ENCODE measurements around the gene ERFE. TPM values are rescaled to one million over a fixed set of nuclear protein-coding genes. Genes with fewer than 3 reads are reported as not detected.
"Not testable (repeated sequence)": the region's sequence is repeated elsewhere in the genome, so short reads cannot be mapped to it uniquely, and the experiment has no call there.

ERFE gene, protein sequence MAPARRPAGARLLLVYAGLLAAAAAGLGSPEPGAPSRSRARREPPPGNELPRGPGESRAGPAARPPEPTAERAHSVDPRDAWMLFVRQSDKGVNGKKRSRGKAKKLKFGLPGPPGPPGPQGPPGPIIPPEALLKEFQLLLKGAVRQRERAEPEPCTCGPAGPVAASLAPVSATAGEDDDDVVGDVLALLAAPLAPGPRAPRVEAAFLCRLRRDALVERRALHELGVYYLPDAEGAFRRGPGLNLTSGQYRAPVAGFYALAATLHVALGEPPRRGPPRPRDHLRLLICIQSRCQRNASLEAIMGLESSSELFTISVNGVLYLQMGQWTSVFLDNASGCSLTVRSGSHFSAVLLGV
- under 1 TPM in 1 of 4 donors, not detected in 3; 0.19 TPM for total RNA-seq

DNA sequence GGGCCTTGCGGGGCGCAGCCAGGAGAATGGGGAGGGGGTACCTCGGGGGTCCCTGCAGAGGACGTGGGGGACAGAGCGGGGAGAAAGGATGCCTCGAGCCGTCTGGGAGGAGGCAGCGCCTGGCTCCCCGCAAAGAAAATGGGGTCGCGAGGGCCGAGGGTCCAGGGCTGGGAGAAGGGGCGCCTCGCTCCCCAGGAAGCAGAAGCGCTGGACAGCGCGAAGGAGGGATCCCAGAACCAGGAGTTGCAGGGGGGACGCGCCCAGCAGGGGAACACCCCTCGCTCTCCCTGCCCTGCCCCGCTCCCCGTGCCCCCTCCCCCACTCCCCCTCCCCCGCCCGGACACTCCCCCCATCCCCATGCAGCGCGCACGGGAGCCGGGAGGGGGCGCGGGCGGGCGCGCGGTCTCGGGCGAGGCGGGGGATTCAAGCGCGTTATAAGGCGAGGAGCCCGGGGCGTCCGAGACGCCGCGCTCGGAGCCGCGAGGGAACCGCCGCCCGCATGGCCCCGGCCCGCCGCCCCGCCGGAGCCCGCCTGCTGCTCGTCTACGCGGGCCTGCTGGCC, at the start of gene ERFE:
Gene ERFE (plus strand): TSS at position 462 of the 562 bp plus-strand sequence. CDS start 38 bp downstream, at position 500.
- Histone ChIP-seq H3K36me3 (no peaks in the 10 kb centered on the region), H3K27me3 (peaks cover 0 to 60% (median 3%) of the 10 kb centered on the region in 4 donors), H3K9me3 (no peaks in the 10 kb centered on the region), H3K4me1 (peaks cover 10 to 39% (median 18%) of the 10 kb centered on the region in 3 donors), H3K27ac (no peak within 1 kb of the TSS), H3K4me3 (peak within 1 kb of the TSS; percentile 2 to 56 (median 31))
- 17 to 32% methylated on average over 10 to 11 of the region's 61 CpGs for WGBS, 2 donors
- TF ChIP-seq POLR2A (IDR thresholded peaks at IDR 0.05), result no peak
- TF ChIP-seq, protein P1, sequence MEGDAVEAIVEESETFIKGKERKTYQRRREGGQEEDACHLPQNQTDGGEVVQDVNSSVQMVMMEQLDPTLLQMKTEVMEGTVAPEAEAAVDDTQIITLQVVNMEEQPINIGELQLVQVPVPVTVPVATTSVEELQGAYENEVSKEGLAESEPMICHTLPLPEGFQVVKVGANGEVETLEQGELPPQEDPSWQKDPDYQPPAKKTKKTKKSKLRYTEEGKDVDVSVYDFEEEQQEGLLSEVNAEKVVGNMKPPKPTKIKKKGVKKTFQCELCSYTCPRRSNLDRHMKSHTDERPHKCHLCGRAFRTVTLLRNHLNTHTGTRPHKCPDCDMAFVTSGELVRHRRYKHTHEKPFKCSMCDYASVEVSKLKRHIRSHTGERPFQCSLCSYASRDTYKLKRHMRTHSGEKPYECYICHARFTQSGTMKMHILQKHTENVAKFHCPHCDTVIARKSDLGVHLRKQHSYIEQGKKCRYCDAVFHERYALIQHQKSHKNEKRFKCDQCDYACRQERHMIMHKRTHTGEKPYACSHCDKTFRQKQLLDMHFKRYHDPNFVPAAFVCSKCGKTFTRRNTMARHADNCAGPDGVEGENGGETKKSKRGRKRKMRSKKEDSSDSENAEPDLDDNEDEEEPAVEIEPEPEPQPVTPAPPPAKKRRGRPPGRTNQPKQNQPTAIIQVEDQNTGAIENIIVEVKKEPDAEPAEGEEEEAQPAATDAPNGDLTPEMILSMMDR (IDR thresholded peaks at IDR 0.05), result peak in 2 of 6 experiments; percentile 12 to 43
- no peak for DNase-seq
- intact Hi-C loops (cut with DNase I), result no loop called here

DNA sequence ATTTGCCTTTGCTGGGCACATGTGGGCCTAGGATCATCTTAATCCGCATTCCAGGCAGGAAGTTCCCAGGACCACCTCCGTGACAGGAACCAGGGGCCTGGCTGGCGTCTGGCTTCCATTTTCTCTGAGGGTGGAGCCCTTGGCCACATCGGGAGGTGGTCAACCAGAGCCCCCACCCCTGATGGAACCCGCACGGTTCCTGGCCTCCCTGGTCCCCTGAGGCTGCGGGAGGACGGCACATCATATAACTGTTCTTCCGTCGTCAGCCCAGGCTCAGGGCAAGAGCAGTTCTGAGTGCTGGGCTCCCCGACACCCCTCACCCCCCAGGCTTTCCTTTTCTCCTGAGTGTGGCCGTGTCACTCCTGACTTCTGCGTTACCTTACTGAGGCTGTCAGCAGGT, 45.2 kb upstream of the ERFE start:
- H3K27me3 ChIP-seq, result peaks cover 0 to 33% (median 0%) of the 10 kb centered on the region in 4 donors
- no peak for TF ChIP-seq POLR2A (IDR thresholded peaks at IDR 0.05)
- TF ChIP-seq, protein P1 (IDR thresholded peaks at IDR 0.05), result no peak
- H3K4me1 ChIP-seq, result no peaks in the 10 kb centered on the region
- DNase-seq, result no peak
- H3K4me3 ChIP-seq, result no peak overlapping the region
- 85 to 97% methylated on average over 6 to 13 of the region's 13 CpGs for WGBS, 2 donors
- H3K36me3 ChIP-seq, result no peaks in the 10 kb centered on the region
- H3K9me3 ChIP-seq, result peaks cover 0 to 9% (median 4%) of the 10 kb centered on the region in 3 donors
- H3K27ac ChIP-seq, result no peak overlapping the region
- intact Hi-C loops (cut with DNase I), result no loop called here

DNA sequence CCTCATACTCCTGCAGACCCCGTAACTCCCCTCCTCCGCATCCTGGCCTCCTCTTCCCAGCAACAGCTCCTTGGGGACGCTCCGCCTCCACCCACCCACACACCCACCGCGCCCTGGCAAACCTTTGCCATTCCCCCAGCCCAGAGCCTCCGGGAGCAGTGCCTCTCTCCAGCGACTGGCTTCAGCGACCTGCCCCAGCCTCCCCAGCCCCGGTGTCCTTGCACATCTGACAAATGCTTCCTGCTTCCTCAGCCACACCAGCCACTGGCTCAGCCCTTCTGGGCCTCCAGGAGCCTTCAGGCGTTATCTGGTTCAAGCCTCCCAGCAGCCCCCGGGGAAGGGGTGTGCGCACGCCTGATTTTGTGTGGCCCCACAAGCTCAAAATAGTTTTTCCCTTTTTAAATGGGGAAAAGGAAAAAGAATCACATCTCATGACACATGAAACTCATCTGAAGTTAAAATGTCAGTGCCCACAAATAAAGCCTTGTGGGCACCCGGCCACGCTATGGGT, 44.4 kb upstream of the ERFE start:
- intact Hi-C loops (cut with DNase I), result no loop called here
- no peaks in the 10 kb centered on the region for H3K36me3 ChIP-seq
- WGBS, 2 donors, result 82 to 87% methylated on average over 15 of the region's 16 CpGs

DNA sequence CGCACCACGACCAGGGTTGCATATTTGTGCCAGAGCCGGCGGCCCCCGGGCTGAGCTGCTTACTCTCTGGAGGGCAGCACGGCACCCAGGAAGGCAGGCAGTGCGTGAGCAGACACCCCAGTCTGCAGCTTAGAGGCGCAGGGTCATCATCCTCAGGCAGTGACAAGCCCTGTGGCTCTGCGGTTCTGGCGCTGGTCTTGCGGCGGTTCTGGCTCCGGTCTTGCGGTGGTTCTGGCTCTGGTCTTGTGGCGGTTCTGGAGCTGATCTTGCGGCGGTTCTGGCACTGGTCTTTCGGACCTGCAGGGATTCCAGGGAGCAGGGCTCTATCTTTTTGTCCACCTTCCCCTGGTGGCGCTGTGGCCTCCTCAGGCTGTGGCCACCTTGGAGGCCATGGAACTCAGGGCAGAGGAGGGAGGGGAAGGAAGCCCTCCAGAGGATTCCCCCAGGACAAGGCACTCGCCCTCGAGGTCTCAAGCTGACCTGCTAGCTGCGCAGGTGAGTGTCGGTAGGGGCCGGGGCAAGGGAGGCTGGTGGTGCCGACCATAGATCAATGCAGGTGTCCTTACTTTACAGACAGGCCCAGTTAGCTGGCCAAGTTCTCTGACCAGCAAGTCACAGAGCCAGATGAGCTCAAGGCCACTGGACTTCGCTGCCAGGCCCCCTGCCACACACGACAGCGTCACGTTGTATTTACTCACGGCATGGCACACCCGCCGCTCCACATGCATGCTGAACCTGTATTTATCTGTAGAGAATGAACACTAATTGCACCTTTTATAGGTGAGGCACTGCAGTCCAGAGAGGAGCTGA, 43.7 kb upstream of the ERFE start:
- H3K36me3 ChIP-seq, result no peaks in the 10 kb centered on the region
- H3K4me1 ChIP-seq, result no peaks in the 10 kb centered on the region
- H3K27ac ChIP-seq, result no peak overlapping the region
- peaks cover 0 to 9% (median 4%) of the 10 kb centered on the region in 3 donors for H3K9me3 ChIP-seq
- TF ChIP-seq POLR2A (IDR thresholded peaks at IDR 0.05), result no peak
- TF ChIP-seq, protein P1 (IDR thresholded peaks at IDR 0.05), result no peak
- 90 to 95% methylated on average over 14 to 16 of the region's 32 CpGs for WGBS, 2 donors
- no peak for DNase-seq
- H3K27me3 ChIP-seq, result peaks cover 0 to 33% (median 0%) of the 10 kb centered on the region in 4 donors
- no peak overlapping the region for H3K4me3 ChIP-seq
- intact Hi-C loops (cut with DNase I), result no loop called here

More for the DNA sequence above, 44.4 kb upstream of the ERFE start:
- peaks cover 0 to 9% (median 4%) of the 10 kb centered on the region in 3 donors for H3K9me3 ChIP-seq
- peaks cover 0 to 33% (median 0%) of the 10 kb centered on the region in 4 donors for H3K27me3 ChIP-seq
- no peak overlapping the region for H3K27ac ChIP-seq
- no peak overlapping the region for H3K4me3 ChIP-seq
- no peak for DNase-seq
- TF ChIP-seq, protein P1 (IDR thresholded peaks at IDR 0.05), result no peak
- no peak for TF ChIP-seq POLR2A (IDR thresholded peaks at IDR 0.05)
- no peaks in the 10 kb centered on the region for H3K4me1 ChIP-seq

DNA sequence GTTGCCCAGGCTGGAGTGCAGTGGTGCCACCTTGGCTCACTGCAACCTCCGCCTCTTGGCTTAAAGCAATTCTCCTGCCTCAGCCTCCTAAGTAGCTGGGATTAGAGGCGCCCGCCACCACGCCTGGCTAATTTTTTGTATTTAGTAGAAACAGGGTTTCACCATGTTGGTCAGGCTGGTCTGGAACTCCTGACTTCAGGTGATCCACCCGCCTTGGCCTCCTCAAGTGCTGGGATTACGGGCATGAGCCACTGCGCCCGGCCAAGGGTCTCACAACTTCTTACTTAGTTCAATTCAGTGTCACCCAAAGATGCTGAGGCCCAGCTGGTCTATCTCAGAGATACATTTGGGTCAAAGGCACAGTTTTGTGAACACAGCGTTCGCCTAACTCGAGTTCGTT, 43.1 kb upstream of the ERFE start:
- H3K9me3 ChIP-seq; intact Hi-C loops (cut with DNase I); H3K27ac ChIP-seq; H3K4me3 ChIP-seq; H3K4me1 ChIP-seq; H3K36me3 ChIP-seq; DNase-seq: not testable (repeated sequence)
- WGBS, 2 donors, result 81 to 82% methylated on average over 8 of the region's 12 CpGs
- H3K27me3 ChIP-seq, result peaks cover 0 to 40% (median 0%) of the 10 kb centered on the region in 4 donors

Data from esophagus squamous epithelium (tissue), 5 donors.